ENCODE data around the gene TLE4.

DNA sequence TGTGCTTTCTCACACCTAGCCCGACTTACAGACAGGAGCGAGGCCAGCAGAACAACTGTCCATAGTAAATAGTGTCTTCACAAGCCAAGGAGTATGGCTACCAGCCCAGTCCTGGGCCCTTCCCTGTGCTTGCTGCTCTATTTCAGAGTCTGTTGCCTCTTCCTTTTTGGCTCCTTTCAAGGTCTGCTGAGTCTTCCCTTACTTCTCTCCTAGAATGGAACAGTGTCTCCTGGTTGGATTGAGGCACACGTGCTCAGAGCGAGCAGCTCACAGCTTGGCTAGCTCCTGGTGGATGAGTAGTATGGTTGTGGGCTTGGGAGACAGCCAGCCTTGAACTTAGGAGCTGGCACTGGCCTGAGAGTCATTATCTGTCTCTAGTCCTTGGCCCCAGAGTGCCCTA lies 72.8 kb downstream of the TLE4 start:
- TF ChIP-seq CTCF (conservative IDR thresholded peaks at IDR 0.05; ENCODE audit: low read depth, low read length) (no peak), EZH2phosphoT487 (IDR thresholded peaks at IDR 0.05; ENCODE audit: borderline replicate concordance, low read length) (no peak)

All from PC-3 (cell line).